Measurements from ENCODE around the gene PTPN23. TPM values are rescaled to one million over a fixed set of nuclear protein-coding genes. Genes with fewer than 3 reads are reported as not detected.

The PTPN23 gene
- total RNA-seq, 1 donor from 2014 or later = 53.7 TPM

DNA sequence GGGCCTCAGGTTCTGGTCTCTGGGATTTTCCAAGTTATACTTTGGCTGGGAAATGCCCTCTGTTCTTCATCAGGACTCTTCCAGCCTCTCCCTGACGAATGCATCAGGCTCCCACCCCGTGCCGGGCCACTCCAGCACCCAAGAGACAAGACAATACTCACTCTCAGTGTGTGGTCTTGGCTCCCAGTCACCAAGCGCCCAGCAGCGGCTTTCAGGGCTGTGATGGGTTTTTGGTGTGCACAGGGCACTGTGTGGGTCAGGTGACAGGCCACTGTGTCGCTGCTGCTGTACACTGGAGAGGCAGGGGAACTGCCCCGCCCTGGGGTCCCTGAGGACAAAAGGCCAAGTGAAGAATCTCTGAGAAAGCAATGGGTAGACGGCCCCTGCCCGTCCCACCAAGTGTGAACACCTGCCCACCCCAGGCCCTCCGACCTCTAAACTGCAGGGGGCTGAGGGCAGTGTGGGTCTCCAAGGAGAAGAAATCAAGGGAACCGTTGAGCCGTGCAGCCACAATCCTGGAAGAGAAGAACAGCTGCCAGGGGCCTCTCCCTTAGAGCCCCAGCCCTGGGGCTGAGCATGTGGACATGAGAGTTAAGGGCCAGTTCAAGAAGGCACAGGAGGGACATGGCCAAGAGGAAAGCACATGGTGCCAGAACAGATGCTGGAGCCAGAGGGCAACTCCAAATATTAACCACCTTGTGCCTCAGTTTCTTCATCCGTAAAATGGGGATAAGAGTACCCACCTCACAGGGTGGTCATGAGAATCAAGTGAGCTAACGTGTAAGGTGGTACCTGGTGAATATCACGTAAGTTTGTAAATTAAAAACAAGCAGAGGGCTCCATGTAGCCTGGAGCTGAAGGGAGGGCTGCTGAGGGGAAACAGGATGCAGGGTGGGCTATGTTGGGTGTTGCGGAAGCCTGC lies 34.1 kb downstream of the PTPN23 start:
- intact Hi-C loops (cut with DNase I) = no loop called here
- ATAC-seq (peak; percentile 43), DNase-seq (ENCODE audit: low spot score) (no peak)

- intact Hi-C loops (cut with DNase I) = no loop called here
- ATAC-seq (no peak), DNase-seq (ENCODE audit: low spot score) (no peak)
These were observed 35.2 kb downstream of the PTPN23 start for GRCh38 chr3:47416041-47416440.

GRCh38 chr3:47418167-47419082 lies 37.6 kb downstream of the PTPN23 start:
- no peak for ATAC-seq
- intact Hi-C loops (cut with DNase I) = no loop called here
- DNase-seq (ENCODE audit: low spot score) = no peak

- DNase-seq (ENCODE audit: low spot score) (no peak), ATAC-seq (no peak)
- intact Hi-C loops (cut with DNase I) = loop anchor here (10.0 kb wide), 1 partner anchor 55 kb away; the partner anchor contains the start of gene SCAP
These were observed 38.5 kb downstream of the PTPN23 start for GRCh38 chr3:47419083-47420043.

GRCh38 chr3:47420044-47420430 lies 39.2 kb downstream of the PTPN23 start:
- intact Hi-C loops (cut with DNase I) = loop anchor here (10.0 kb wide), 1 partner anchor 55 kb away; the partner anchor contains the start of gene SCAP

GRCh38 chr3:47420511-47421484 lies 40.0 kb downstream of the PTPN23 start:
- DNase-seq (ENCODE audit: low spot score) (peak; percentile 93), ATAC-seq (peak; percentile 90)
- intact Hi-C loops (cut with DNase I) = loop anchor here (10.0 kb wide), 1 partner anchor 54 kb away; the partner anchor contains the start of gene SCAP

More at GRCh38 chr3:47420044-47420430, 39.2 kb downstream of the PTPN23 start:
- DNase-seq (ENCODE audit: low spot score) (no peak), ATAC-seq (no peak)

DNA sequence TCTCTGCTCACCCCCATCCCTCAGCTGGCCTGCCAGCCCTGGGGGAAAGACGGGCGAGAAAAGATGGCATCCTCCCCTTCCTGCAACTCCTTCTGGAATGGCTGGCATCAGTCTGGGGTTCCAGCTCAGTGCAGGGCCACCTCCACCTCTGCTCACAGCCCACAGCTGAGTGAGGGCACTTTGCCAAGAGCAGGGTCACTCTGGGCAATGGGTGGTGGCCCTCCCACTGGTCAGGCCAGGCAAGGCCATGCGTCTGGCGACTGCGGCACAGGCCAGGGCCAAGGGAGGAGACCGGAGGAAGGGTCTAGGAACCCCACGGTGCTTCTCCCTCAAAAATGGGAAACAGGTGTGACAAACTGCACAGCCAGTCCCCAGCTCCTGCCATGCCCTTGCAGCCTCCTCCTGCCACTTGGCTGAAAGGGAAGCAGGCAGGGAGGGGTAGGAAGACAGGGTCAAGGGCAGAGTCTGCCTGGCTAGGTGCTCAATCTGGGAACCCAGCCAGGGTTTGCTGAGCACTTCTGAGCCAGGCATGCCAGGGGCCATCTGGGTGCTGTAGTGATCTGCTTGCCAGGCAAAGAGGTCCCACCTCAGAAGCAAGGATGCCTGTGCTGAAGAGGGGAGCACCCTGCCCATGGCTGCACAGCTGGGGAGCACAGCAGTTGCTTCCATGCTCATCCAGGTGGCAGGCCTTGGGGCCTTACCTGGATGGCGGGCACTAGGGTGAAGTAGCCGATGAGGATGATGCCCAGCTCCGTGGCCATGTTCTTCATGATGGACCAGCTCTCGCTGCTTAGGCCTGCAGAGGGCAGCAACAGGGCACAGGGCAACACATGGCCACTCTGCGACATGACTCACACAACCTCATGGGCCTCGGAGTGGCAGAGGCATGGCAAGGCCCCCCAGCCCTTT lies 41.2 kb downstream of the PTPN23 start:
- DNase-seq (ENCODE audit: low spot score) (no peak), ATAC-seq (peak; percentile 16)
- intact Hi-C loops (cut with DNase I) = loop anchor here (10.0 kb wide), 1 partner anchor 53 kb away; the partner anchor contains the start of gene SCAP

GRCh38 chr3:47422743-47423142 lies 41.9 kb downstream of the PTPN23 start:
- DNase-seq (ENCODE audit: low spot score) (no peak), ATAC-seq (no peak)
- intact Hi-C loops (cut with DNase I) = loop anchor here (10.0 kb wide), 1 partner anchor 52 kb away; the partner anchor contains the start of gene SCAP

DNA sequence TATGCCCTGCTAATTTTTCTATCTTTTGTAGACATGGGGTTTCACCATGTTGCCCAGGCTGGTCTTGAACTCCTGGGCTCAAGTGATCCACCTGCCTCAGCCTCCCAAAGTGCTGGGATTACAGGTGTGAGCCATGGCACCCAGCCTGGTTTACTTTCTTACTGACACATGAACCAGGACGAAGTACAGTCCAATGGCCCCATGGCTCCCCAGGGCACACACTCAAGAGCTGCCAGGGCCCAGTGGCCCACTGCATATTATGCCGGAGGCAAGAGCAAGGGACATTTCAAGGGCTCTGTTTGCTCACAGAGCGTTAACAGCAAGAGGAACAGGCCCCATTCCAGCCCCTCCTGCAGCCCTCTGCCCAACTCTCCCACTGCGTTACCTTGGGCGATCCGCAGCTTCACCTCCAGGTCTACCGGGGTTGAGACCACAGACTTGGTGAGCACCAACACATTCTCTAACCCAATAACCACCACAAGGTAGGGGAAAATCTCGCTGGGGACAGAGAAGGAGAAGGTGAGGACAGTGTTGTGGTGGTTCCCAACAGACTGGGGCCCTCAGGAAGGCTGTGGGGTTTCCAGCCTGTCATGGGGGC lies 42.8 kb downstream of the PTPN23 start:
- DNase-seq (ENCODE audit: low spot score) = no peak
- intact Hi-C loops (cut with DNase I) = loop anchor here (10.0 kb wide), 1 partner anchor 51 kb away; the partner anchor contains the start of gene SCAP
- no peak for ATAC-seq

DNA sequence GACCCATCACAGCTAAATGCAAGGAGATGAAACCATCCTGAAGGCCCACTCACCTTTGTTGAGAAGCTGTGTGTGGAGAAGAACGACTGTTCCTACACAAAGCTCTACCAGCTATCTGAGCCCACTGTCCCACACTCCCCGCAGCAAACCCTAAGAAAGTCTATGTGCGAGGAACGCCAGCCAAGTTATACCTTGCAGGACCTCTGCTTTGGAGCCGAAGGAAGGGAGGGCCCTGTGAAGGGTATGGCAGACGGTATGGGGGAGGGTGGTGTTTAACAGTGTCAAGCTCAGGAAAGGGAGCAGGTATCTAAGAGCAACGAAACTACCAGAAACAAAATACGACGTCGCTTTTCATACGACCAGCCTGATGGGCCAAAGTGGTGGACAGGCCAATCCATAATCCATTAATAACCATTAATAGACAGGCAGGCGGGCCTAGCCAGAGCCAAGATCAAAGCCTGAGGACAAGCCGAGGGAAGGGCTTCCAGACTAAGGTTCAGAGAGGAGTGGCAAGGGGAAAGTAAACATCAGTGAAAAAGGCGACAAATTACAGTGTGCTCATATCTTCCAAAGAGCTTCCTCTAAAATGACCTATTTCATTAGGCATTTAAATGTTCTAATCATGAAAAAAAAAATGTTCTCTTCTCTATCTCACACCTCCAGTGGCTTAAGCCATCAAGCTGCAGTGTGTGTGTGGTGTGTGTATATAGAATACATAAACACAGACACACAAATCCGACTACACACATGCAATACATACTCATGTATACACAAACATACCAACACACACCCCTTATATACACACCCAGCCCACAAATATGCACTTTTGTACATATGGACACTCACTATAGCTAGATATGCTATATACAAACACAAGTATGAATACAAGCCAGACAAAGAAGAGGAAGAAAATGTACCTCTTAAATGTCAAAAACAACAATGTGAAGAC lies 43.9 kb downstream of the PTPN23 start:
- no peak for ATAC-seq
- intact Hi-C loops (cut with DNase I) = loop anchor here (10.0 kb wide), 1 partner anchor 50 kb away; the partner anchor contains the start of gene SCAP
- DNase-seq (ENCODE audit: low spot score) = no peak

DNA sequence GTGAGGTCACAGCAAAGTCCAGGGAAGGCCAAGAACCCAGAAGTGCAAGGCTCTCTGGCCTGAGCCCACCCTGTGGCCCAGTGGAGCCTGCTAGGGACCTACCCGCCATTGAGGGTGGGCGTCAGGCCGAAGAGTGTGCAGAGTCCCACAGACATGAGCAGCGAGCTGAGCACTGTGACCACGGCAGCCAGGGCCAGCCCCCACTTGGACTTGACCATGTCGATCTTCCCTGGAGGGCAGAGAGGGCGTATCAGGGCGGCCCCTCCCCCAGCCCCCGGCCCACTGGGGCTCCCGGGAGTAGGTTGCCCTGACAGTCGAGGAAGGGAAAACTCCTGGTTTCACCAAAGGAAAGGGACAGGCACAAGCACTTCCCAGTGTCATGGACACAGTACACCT lies 44.6 kb downstream of the PTPN23 start:
- DNase-seq (ENCODE audit: low spot score) = peak; percentile 44
- intact Hi-C loops (cut with DNase I) = loop anchor here (10.0 kb wide), 1 partner anchor 49 kb away; the partner anchor contains the start of gene SCAP

GRCh38 chr3:47425959-47426358 lies 45.1 kb downstream of the PTPN23 start:
- DNase-seq (ENCODE audit: low spot score) = peak; percentile 38
- intact Hi-C loops (cut with DNase I) = loop anchor here (10.0 kb wide), 1 partner anchor 49 kb away; the partner anchor contains the start of gene SCAP

More for the DNA sequence above, 44.6 kb downstream of the PTPN23 start:
- no peak for ATAC-seq

GRCh38 chr3:47427866-47428265 lies 47.0 kb downstream of the PTPN23 start:
- ATAC-seq = no peak
- intact Hi-C loops (cut with DNase I) = loop anchor here (10.0 kb wide), 1 partner anchor 47 kb away; the partner anchor contains the start of gene SCAP
- DNase-seq (ENCODE audit: low spot score) = peak; percentile 33

More at GRCh38 chr3:47425959-47426358, 45.1 kb downstream of the PTPN23 start:
- ATAC-seq = no peak

DNA sequence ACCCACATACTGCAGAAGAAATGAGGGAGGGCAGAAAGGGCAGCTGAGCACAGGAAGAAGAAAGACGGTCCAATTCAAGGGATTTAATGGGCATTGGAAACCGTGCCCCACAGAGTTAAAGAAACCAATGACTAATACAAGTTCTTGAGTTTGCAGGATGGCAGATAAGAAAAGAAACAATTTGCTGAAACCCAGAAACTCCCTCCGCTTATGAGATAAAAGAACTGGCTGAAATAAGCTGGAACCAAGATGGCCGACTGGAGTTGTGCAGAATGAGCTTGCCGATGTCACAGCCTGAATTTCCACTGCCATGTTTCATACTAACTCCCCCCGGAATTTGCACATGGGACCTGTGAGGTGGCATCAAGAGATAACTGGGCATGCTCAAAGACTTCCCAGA lies 47.8 kb downstream of the PTPN23 start:
- intact Hi-C loops (cut with DNase I) = loop anchor here (10.0 kb wide), 1 partner anchor 46 kb away; the partner anchor contains the start of gene SCAP
- no peak for ATAC-seq
- no peak for DNase-seq (ENCODE audit: low spot score)

Data from sciatic nerve (tissue), 2 donors.